PC-3 (cell line): Measurements from ENCODE around the gene METRN. TPM values are rescaled to one million over a fixed set of nuclear protein-coding genes. Genes with fewer than 3 reads are reported as not detected.

Source experiments
- ATAC-seq: fragments of 200-7000 bp; cut with Tn5 transposase; 2 replicates; pipeline ENCODE4 v1.9.1; 2020; ENCODE audit warnings: mild to moderate bottlenecking, moderate library complexity
- BruUV-seq: library from RNA; stranded (reverse); fragments of 400-500 nt; replicated peaks from 2 replicates; lab custom pipeline; 2021; lab: Mats Ljungman, UMichigan
- CTCF ChIA-PET: fragments of 300-600 bp; sonication (Branson Sonifier 250); formaldehyde crosslinking; loops from one replicate; lab custom pipeline; 2022; ENCODE audit warnings: antibody characterized with exemption; lab: Charles Lee
- POLR2A ChIA-PET: fragments of 300-600 bp; sonication (Branson Sonifier 250); formaldehyde crosslinking; loops from one replicate; lab custom pipeline; 2022; ENCODE audit warnings: antibody characterized with exemption; ENCODE audit not compliant: unreplicated experiment; lab: Charles Lee
- DNase-seq: peaks from one replicate; pipeline ENCODE4 v3.0.0-alpha.2; 2015
- H2AFZ ChIP-seq: fragments of 300-600 bp; sonication (generic); 2 replicates; pipeline ENCODE4 v1.6.0; 2016; ENCODE audit warnings: antibody characterized with exemption, low read length
- H3F3A ChIP-seq: fragments of 300-600 bp; sonication (generic); one replicate; pipeline ENCODE4 v1.6.0; 2017; ENCODE audit warnings: antibody characterized with exemption, low read length, control low read depth, mild to moderate bottlenecking; ENCODE audit not compliant: unreplicated experiment
- H3K27ac ChIP-seq: fragments of 300-600 bp; sonication (generic); 2 replicates; pipeline ENCODE4 v1.5.1; 2016; ENCODE audit warnings: mild to moderate bottlenecking, low read length
- H3K27me3 ChIP-seq: fragments of 300-600 bp; sonication (generic); 2 replicates; pipeline ENCODE4 v1.6.1; 2016; ENCODE audit warnings: low read length, mixed read lengths
- H3K36me3 ChIP-seq: fragments of 300-600 bp; sonication (generic); 2 replicates; pipeline ENCODE4 v1.6.1; 2016; ENCODE audit warnings: low read depth, mixed run types, low read length, mixed read lengths
- H3K4me1 ChIP-seq: fragments of 300-600 bp; sonication (generic); 2 replicates; pipeline ENCODE4 v1.5.1; 2016; ENCODE audit warnings: low read length; ENCODE audit not compliant: insufficient read depth
- H3K4me2 ChIP-seq: fragments of 300-600 bp; sonication (generic); 2 replicates; pipeline ENCODE4 v1.6.0; 2016; ENCODE audit warnings: low read length
- H3K4me3 ChIP-seq: fragments of 300-600 bp; sonication (generic); 2 replicates; pipeline ENCODE4 v1.5.1; 2016; ENCODE audit warnings: mild to moderate bottlenecking, low read length, mixed read lengths
- H3K79me2 ChIP-seq: fragments of 300-600 bp; sonication (generic); 2 replicates; pipeline ENCODE4 v1.6.1; 2017; ENCODE audit warnings: low read length, mixed read lengths
- H3K9ac ChIP-seq: fragments of 300-600 bp; sonication (generic); 2 replicates; pipeline ENCODE4 v1.6.0; 2016; ENCODE audit warnings: mild to moderate bottlenecking, low read length
- H3K9me2 ChIP-seq: fragments of 300-600 bp; sonication (generic); replicated peaks from 2 replicates; pipeline ENCODE4 v1.6.1; 2016; ENCODE audit warnings: mixed run types, low read length, mixed read lengths
- H3K9me3 ChIP-seq: fragments of 300-600 bp; sonication (generic); 2 replicates; pipeline ENCODE4 v1.6.1; 2016; ENCODE audit warnings: low read length, mixed read lengths
- H4K20me1 ChIP-seq: fragments of 300-600 bp; sonication (generic); 2 replicates; pipeline ENCODE4 v1.6.1; 2016; ENCODE audit warnings: low read length, mixed read lengths
- CTCF ChIP-seq: fragments of 300-600 bp; sonication (generic); conservative IDR thresholded peaks from 2 replicates; pipeline ENCODE4 v1.5.1; 2017; ENCODE audit warnings: antibody characterized with exemption, low read depth, mild to moderate bottlenecking, low read length
- EZH2 ChIP-seq: fragments of 300-600 bp; sonication (generic); IDR thresholded peaks from one replicate; pipeline ENCODE4 v1.6.1; 2017; ENCODE audit warnings: antibody characterized with exemption, mild to moderate bottlenecking, low read length; ENCODE audit not compliant: unreplicated experiment
- EZH2phosphoT487 ChIP-seq: fragments of 300-600 bp; sonication (generic); IDR thresholded peaks from 2 replicates; pipeline ENCODE4 v1.6.1; 2018; ENCODE audit warnings: mild to moderate bottlenecking, antibody characterized with exemption, low read length, borderline replicate concordance
- intact Hi-C: fragments of 100-400 bp; cut with micrococcal nuclease; formaldehyde crosslinking; loops from 2 replicates; pipeline ENCODE4 v1.9.0; 2023
- total RNA-seq: library from RNA; depleted of rRNA; stranded (reverse); fragments of >200 nt; gene quantifications from 2 replicates; pipeline ENCODE4 v1.2.3, GENCODE V29; 2014

The METRN gene
- total RNA-seq, 1 experiment from 2014 or later = 320 TPM

DNA sequence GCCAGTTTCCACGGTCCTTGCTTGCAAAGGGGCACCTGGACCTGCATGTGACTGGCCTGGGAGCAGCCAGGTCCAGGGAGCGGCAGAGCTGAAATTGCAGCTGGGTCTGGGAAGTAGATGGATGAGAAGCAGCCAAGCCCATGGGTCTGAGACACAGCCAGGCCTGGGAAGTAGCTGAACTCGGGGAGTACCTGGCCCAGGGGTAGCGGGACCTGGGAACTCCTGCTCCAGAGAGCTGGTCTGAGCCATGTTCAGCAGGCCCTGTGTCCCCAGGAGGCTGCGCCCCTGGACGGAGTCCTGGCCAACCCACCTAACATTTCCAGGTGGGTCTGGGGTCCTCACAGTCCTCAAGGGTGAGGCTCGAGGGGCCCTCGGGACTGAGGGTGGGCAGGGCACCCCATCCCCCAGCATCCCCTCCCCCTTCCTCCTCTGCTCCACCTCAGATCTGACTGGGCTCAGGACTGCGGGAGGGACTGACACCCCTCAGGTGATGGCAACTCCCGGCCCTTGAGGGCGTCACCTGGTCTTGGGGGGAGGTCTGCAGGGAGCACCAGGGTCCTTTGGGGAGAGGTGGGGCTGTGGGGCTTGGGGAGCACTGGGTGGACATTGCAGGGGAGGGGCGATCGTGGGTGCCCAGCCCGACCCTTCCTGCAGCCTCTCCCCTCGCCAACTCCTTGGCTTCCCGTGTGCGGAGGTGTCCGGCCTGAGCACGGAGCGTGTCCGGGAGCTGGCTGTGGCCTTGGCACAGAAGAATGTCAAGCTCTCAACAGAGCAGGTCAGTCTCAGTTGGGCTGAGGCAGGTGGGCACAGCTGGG is 48.7 kb downstream of the METRN start:
- TF ChIP-seq EZH2phosphoT487 (no peak), CTCF (no peak), EZH2 (no peak)

DNA sequence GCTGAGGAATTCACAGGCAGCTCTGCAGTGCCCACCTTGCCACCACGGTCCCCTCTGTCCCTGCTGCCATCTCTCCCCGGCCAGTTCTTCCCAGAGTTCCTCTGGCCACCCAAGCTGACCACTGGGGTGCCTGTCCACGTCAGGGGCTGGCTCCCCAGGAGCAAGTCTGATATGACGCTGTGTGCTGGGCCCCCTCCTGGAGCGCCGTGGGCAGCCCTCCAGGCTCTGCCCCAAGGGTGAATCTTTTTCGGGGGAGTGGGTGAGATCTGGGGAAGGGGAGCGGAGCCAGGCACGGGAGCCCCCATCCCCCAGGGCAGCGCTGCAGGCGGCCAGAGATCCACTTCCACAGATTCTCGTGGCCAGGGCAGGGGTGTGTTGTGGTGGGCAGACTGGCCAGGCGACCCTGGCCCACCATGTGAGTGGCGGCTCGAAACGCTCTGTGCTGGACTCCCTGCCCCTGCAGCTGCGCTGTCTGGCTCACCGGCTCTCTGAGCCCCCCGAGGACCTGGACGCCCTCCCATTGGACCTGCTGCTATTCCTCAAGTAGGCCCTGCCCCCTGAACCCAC is 49.3 kb downstream of the METRN start:
- ATAC-seq (no peak), DNase-seq (no peak)
- intact Hi-C loops = no loop called here
- H3K79me2 ChIP-seq = no peaks in the 10 kb centered on the region
- TF ChIP-seq CTCF (no peak), EZH2phosphoT487 (no peak), EZH2 (no peak)
- CTCF ChIA-PET = no interaction called here
- H3K4me1 ChIP-seq = peaks cover 13% of the 10 kb centered on the region
- no peaks in the 10 kb centered on the region for H3K27me3 ChIP-seq
- no peaks in the 10 kb centered on the region for H3K9me2 ChIP-seq
- H3K4me3 ChIP-seq = no peak overlapping the region
- BruUV-seq = no TSS peak
- H2AFZ ChIP-seq = no peak overlapping the region
- H3K9ac ChIP-seq = no peak overlapping the region
- no peaks in the 10 kb centered on the region for H3K9me3 ChIP-seq
- POLR2A ChIA-PET = no interaction called here
- H3K27ac ChIP-seq = no peak overlapping the region
- no peaks in the 10 kb centered on the region for H3K36me3 ChIP-seq
- H3K4me2 ChIP-seq = no peak overlapping the region
- H3F3A ChIP-seq = no peaks in the 10 kb centered on the region
- H4K20me1 ChIP-seq = no peaks in the 10 kb centered on the region

More for the DNA sequence above, 48.7 kb downstream of the METRN start:
- Histone ChIP-seq H3K4me3 (no peak overlapping the region), H3K9me2 (no peaks in the 10 kb centered on the region), H3F3A (no peaks in the 10 kb centered on the region), H3K36me3 (no peaks in the 10 kb centered on the region), H3K4me1 (peaks cover 13% of the 10 kb centered on the region), H2AFZ (no peak overlapping the region), H3K79me2 (no peaks in the 10 kb centered on the region), H3K27ac (no peak overlapping the region), H3K9ac (no peak overlapping the region), H4K20me1 (no peaks in the 10 kb centered on the region), H3K4me2 (no peak overlapping the region), H3K27me3 (no peaks in the 10 kb centered on the region), H3K9me3 (no peaks in the 10 kb centered on the region)
- POLR2A ChIA-PET = no interaction called here
- intact Hi-C loops = no loop called here
- no TSS peak for BruUV-seq
- ATAC-seq (peak; percentile 14; the same call in 1 of the 2 replicates), DNase-seq (no peak)
- CTCF ChIA-PET = no interaction called here
